22Rv1 (cell line): ENCODE measurements around the gene CLSTN2.

ENCODE experiments used
- H3K27ac ChIP-seq: fragments of 450-650 bp; 2 replicates; pipeline ENCODE4 v1.5.1; 2017
- CTCF ChIP-seq: fragments of 450-650 bp; IDR thresholded peaks from 2 replicates; pipeline ENCODE4 v1.5.1; 2017; ENCODE audit warnings: mild to moderate bottlenecking
- ZFX ChIP-seq: fragments of 450-650 bp; IDR thresholded peaks from 2 replicates; pipeline ENCODE4 v1.6.1; 2017; ENCODE audit warnings: antibody characterized with exemption, borderline replicate concordance

CLSTN2 gene

GRCh38 chr3:140251678-140252077 is 316.7 kb downstream of the CLSTN2 start:
- no peak overlapping the region for H3K27ac ChIP-seq
- no peak for TF ChIP-seq ZFX
- TF ChIP-seq CTCF: no peak

GRCh38 chr3:140252812-140253656 is 318.0 kb downstream of the CLSTN2 start:
- H3K27ac ChIP-seq: no peak overlapping the region
- TF ChIP-seq CTCF (no peak), ZFX (no peak)

GRCh38 chr3:140258222-140258724 is 323.3 kb downstream of the CLSTN2 start:
- TF ChIP-seq CTCF: no peak
- TF ChIP-seq ZFX: no peak

GRCh38 chr3:140265302-140265701 is 330.3 kb downstream of the CLSTN2 start:
- no peak overlapping the region for H3K27ac ChIP-seq
- TF ChIP-seq CTCF (no peak), ZFX (no peak)

More at GRCh38 chr3:140258222-140258724, 323.3 kb downstream of the CLSTN2 start:
- no peak overlapping the region for H3K27ac ChIP-seq

- TF ChIP-seq ZFX (no peak), CTCF (no peak)
- H3K27ac ChIP-seq: no peak overlapping the region
Measured at GRCh38 chr3:140268103-140268502, 333.1 kb downstream of the CLSTN2 start.

GRCh38 chr3:140268610-140269009 is 333.6 kb downstream of the CLSTN2 start:
- H3K27ac ChIP-seq: no peak overlapping the region
- TF ChIP-seq ZFX (no peak), CTCF (no peak)

- TF ChIP-seq CTCF: no peak
- no peak for TF ChIP-seq ZFX
Measured at GRCh38 chr3:140270329-140270728, 335.3 kb downstream of the CLSTN2 start.

More at GRCh38 chr3:140270329-140270728, 335.3 kb downstream of the CLSTN2 start:
- H3K27ac ChIP-seq: no peak overlapping the region
